IMR-90 (cell line): ENCODE data around the gene TIGD3.

Source experiments
- BHLHE40 ChIP-seq: fragments of 150-350 bp; IDR thresholded peaks from 2 replicates; pipeline ENCODE4 v1.6.1; 2016; ENCODE audit warnings: mild to moderate bottlenecking, low read depth, low read length
- CEBPB ChIP-seq: IDR thresholded peaks from 2 replicates; pipeline ENCODE4 v1.6.1; 2012; ENCODE audit warnings: low read depth, low read length, improper control_type of control experiment
- CHD1 ChIP-seq: IDR thresholded peaks from 2 replicates; pipeline ENCODE4 v1.6.1; 2012; ENCODE audit warnings: low read depth, low read length, improper control_type of control experiment
- FOS ChIP-seq: fragments of 150-350 bp; IDR thresholded peaks from 2 replicates; pipeline ENCODE4 v1.6.1; 2016; ENCODE audit warnings: low read depth, low read length
- MAFK ChIP-seq: IDR thresholded peaks from 2 replicates; pipeline ENCODE4 v1.6.1; 2012; ENCODE audit warnings: low read depth, low read length, improper control_type of control experiment
- MAZ ChIP-seq: IDR thresholded peaks from 2 replicates; pipeline ENCODE4 v1.6.1; 2012; ENCODE audit warnings: low read depth, mild to moderate bottlenecking, low read length, improper control_type of control experiment, moderate library complexity, borderline replicate concordance
- MXI1 ChIP-seq: IDR thresholded peaks from 2 replicates; pipeline ENCODE4 v1.6.1; 2012; ENCODE audit warnings: low read depth, mild to moderate bottlenecking, low read length, moderate library complexity, borderline replicate concordance
- NFE2L2 ChIP-seq: fragments of 150-350 bp; IDR thresholded peaks from 2 replicates; pipeline ENCODE4 v1.6.1; 2016; ENCODE audit warnings: low read depth, mild to moderate bottlenecking, low read length
- POLR2A ChIP-seq: IDR thresholded peaks from 2 replicates; pipeline ENCODE4 v1.6.1; 2012; ENCODE audit warnings: mild to moderate bottlenecking, low read depth, low read length
- RAD21 ChIP-seq: IDR thresholded peaks from 2 replicates; pipeline ENCODE4 v1.6.1; 2012; ENCODE audit warnings: low read length, improper control_type of control experiment
- RFX5 ChIP-seq: IDR thresholded peaks from 2 replicates; pipeline ENCODE4 v1.8.0; 2012; ENCODE audit warnings: low read depth, mild to moderate bottlenecking, low read length, moderate library complexity
- SMC3 ChIP-seq: fragments of 150-350 bp; IDR thresholded peaks from 2 replicates; pipeline ENCODE4 v1.6.1; 2016; ENCODE audit warnings: low read depth, mild to moderate bottlenecking, antibody characterized with exemption, low read length, moderate library complexity
- TF ChIP-seq, protein P1 (sequence below): conservative IDR thresholded peaks from 2 replicates; pipeline ENCODE4 v1.5.1; 2012; ENCODE audit warnings: mild to moderate bottlenecking, low read depth, low read length, improper control_type of control experiment
- TF ChIP-seq, protein P2 (sequence below): fragments of 150-350 bp; IDR thresholded peaks from 2 replicates; pipeline ENCODE4 v1.6.1; 2017; ENCODE audit warnings: mild to moderate bottlenecking, antibody characterized with exemption, low read length, low read depth

GRCh38 chr11:65399249-65399648 lies 44.7 kb downstream of the TIGD3 start:
- TF ChIP-seq, protein P1, sequence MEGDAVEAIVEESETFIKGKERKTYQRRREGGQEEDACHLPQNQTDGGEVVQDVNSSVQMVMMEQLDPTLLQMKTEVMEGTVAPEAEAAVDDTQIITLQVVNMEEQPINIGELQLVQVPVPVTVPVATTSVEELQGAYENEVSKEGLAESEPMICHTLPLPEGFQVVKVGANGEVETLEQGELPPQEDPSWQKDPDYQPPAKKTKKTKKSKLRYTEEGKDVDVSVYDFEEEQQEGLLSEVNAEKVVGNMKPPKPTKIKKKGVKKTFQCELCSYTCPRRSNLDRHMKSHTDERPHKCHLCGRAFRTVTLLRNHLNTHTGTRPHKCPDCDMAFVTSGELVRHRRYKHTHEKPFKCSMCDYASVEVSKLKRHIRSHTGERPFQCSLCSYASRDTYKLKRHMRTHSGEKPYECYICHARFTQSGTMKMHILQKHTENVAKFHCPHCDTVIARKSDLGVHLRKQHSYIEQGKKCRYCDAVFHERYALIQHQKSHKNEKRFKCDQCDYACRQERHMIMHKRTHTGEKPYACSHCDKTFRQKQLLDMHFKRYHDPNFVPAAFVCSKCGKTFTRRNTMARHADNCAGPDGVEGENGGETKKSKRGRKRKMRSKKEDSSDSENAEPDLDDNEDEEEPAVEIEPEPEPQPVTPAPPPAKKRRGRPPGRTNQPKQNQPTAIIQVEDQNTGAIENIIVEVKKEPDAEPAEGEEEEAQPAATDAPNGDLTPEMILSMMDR: no peak
- TF ChIP-seq MAFK (no peak), CEBPB (no peak), POLR2A (no peak), SMC3 (no peak), FOS (no peak), NFE2L2 (no peak), MAZ (no peak), MXI1 (no peak), BHLHE40 (no peak), RAD21 (no peak), CHD1 (no peak), RFX5 (no peak)
- TF ChIP-seq, protein P2, sequence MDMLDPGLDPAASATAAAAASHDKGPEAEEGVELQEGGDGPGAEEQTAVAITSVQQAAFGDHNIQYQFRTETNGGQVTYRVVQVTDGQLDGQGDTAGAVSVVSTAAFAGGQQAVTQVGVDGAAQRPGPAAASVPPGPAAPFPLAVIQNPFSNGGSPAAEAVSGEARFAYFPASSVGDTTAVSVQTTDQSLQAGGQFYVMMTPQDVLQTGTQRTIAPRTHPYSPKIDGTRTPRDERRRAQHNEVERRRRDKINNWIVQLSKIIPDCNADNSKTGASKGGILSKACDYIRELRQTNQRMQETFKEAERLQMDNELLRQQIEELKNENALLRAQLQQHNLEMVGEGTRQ: no peak
